ENCODE results near the gene RRP7A.
"Not testable (repeated sequence)": the region's sequence is repeated elsewhere in the genome, so short reads cannot be mapped to it uniquely, and the experiment has no call there.

The RRP7A gene, protein sequence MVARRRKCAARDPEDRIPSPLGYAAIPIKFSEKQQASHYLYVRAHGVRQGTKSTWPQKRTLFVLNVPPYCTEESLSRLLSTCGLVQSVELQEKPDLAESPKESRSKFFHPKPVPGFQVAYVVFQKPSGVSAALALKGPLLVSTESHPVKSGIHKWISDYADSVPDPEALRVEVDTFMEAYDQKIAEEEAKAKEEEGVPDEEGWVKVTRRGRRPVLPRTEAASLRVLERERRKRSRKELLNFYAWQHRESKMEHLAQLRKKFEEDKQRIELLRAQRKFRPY

DNA sequence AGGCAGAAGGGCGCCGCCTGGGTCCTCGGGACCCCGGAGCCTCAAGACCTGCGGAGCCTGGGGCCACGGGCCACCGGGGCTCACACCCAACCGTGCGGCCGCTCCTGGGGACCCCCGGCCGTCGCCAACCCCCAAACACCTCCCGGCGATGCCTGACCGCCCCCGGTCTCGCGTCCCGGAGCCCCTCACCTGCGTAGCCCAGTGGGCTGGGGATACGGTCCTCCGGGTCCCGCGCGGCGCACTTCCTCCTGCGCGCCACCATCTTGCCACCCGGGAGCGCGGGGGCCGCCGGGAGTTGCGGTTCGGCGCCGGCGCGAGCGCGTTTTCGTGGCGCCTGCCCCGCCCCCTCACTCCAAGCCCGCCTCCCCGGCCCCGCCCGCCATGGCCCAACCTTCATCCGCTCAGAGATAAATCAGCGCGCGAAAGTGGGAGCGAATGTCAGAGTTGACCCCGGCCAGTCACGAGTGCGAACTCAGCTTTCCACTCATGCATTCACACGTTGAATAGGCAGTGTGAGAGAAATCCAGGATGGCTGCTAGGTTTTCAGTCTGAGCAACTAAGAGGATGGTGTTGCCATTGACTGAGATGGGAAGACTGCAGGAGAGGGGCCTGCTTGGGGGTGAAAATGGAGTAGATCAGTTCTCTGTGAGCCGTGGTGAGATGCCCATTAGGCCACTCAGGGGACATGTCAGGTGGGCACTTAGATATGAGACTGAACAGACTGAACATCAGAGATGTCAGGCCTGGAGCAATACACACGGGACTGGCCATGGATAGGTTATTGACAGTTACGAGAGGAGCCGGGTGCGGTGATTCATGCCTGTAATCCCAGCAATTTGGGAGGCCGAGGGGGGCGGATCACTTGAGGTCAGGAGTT lies at the start of gene RRP7A:
Gene RRP7A, minus strand, starts transcription at position 272 of the 877 bp plus-strand sequence. Its CDS starts 10 bp downstream, at position 262.
- peaks cover 3% of the 10 kb centered on the region for H3K36me3 Mint-ChIP-seq (ENCODE audit: low read depth)
- H3K4me1 Mint-ChIP-seq (ENCODE audit: low read depth) = peaks cover 8% of the 10 kb centered on the region
- H3K27ac Mint-ChIP-seq = peak within 1 kb of the TSS; percentile 95
- DNase-seq (ENCODE audit: low spot score) = peak; percentile 83
- no peaks in the 10 kb centered on the region for H3K9me3 Mint-ChIP-seq
- no peaks in the 10 kb centered on the region for H3K27me3 Mint-ChIP-seq (ENCODE audit: low read depth)
- peak within 1 kb of the TSS; percentile 98 for H3K4me3 Mint-ChIP-seq

DNA sequence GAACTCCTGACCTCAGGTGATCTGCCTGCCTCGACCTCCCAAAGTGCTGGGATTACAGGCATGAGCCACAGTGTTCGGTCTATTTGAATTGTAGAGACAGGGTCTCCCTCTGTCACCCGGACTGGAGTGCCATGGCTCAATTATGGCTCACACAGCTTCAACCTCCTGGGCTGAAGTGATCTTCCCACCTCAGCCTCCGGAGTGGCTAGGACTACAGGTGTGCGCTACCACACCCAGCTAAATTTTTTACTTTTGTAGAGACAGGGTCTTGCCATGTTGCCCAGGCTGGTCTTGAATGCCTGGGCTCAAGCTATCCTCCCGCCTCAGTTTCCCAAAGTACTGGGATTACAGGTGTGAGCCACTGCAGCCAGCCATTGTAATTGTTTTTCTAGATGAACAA lies 48.4 kb upstream of the RRP7A start:
- H3K9me3 Mint-ChIP-seq; H3K36me3 Mint-ChIP-seq (ENCODE audit: low read depth); H3K4me3 Mint-ChIP-seq; DNase-seq (ENCODE audit: low spot score); H3K4me1 Mint-ChIP-seq (ENCODE audit: low read depth); H3K27me3 Mint-ChIP-seq (ENCODE audit: low read depth); H3K27ac Mint-ChIP-seq: not testable (repeated sequence)

GRCh38 chr22:42565956-42566355 lies 46.4 kb upstream of the RRP7A start:
- Mint-ChIP-seq H3K27me3 (ENCODE audit: low read depth) (no peaks in the 10 kb centered on the region), H3K36me3 (ENCODE audit: low read depth) (peaks cover 7% of the 10 kb centered on the region), H3K27ac (no peak overlapping the region), H3K9me3 (no peaks in the 10 kb centered on the region), H3K4me1 (ENCODE audit: low read depth) (peaks cover 4% of the 10 kb centered on the region), H3K4me3 (no peak overlapping the region)
- no peak for DNase-seq (ENCODE audit: low spot score)

DNA sequence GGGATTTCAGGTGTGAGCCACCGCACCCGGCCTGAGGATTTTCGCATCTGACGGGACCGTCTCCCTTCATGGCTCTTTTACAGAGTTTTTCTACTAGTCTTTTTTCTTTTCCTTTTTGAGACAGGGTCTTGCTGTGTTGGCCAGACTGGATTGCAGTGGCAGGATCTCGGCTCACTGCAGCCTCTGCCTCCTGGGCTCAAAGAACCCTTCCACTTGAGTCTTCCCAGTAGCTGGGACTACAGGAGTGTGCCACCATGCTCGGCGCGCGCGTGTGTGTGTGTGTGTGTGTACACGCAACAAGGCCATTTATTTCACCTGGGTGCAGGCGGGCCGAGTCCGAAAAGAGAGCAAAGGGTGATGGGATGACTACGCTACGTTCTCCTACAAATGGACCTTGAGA lies 45.1 kb upstream of the RRP7A start:
- DNase-seq (ENCODE audit: low spot score) = no peak
- Mint-ChIP-seq H3K9me3 (no peaks in the 10 kb centered on the region), H3K27ac (peak overlapping the region; percentile 52), H3K4me1 (ENCODE audit: low read depth) (peaks cover 4% of the 10 kb centered on the region), H3K27me3 (ENCODE audit: low read depth) (no peaks in the 10 kb centered on the region), H3K4me3 (no peak overlapping the region), H3K36me3 (ENCODE audit: low read depth) (peaks cover 2% of the 10 kb centered on the region)

DNA sequence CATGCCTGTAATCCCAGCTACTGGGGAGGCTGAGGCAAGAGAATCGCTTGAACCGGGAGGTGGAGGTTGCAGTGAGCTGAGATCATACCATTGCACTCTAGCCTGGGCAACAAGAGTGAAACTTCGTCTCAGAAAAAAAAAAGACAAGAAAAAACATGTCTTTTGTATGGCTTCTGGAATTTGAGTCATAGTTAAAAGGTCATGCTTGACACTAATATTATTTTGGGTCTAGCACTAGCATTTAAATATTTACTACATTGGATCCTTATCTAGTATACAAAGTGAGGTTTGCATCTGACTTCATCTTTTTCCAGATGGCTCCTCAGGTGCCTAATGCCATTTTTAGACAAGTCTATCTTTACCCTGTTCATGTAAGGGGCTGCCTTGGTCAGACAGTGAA lies 44.3 kb upstream of the RRP7A start:
- DNase-seq (ENCODE audit: low spot score); H3K27ac Mint-ChIP-seq; H3K9me3 Mint-ChIP-seq; H3K27me3 Mint-ChIP-seq (ENCODE audit: low read depth); H3K36me3 Mint-ChIP-seq (ENCODE audit: low read depth); H3K4me1 Mint-ChIP-seq (ENCODE audit: low read depth); H3K4me3 Mint-ChIP-seq: not testable (repeated sequence)

- no peaks in the 10 kb centered on the region for H3K36me3 Mint-ChIP-seq (ENCODE audit: low read depth)
- no peaks in the 10 kb centered on the region for H3K9me3 Mint-ChIP-seq
- H3K27me3 Mint-ChIP-seq (ENCODE audit: low read depth) = no peaks in the 10 kb centered on the region
- no peak for DNase-seq (ENCODE audit: low spot score)
- H3K4me1 Mint-ChIP-seq (ENCODE audit: low read depth) = peaks cover 4% of the 10 kb centered on the region
- H3K4me3 Mint-ChIP-seq = no peak overlapping the region
- H3K27ac Mint-ChIP-seq = no peak overlapping the region
These were observed 43.1 kb upstream of the RRP7A start for GRCh38 chr22:42562684-42563083.

GRCh38 chr22:42562279-42562678 lies 42.7 kb upstream of the RRP7A start:
- Mint-ChIP-seq H3K27me3 (ENCODE audit: low read depth) (no peaks in the 10 kb centered on the region), H3K4me3 (no peak overlapping the region), H3K27ac (no peak overlapping the region), H3K36me3 (ENCODE audit: low read depth) (no peaks in the 10 kb centered on the region), H3K9me3 (no peaks in the 10 kb centered on the region), H3K4me1 (ENCODE audit: low read depth) (peaks cover 4% of the 10 kb centered on the region)
- no peak for DNase-seq (ENCODE audit: low spot score)

DNA sequence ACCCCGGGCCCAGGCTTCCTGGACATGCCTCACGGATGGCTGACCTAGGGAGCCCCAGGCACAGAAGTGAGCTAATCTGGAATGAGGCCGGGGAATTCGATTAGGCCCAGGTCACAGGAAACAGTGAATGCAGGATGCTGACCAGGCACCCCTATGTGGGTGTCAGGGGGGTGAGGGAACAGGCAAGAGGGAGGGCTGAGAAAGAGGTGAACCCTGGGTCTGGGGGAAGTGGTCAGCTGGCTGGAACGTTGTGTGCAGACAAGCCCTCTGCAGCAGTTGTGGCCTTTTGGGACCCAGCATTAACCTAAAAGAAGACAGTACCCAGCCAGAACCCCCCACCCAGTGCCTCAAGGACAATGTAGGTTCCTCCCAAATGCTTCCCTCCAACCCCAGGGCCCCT lies 42.3 kb upstream of the RRP7A start:
- H3K4me1 Mint-ChIP-seq (ENCODE audit: low read depth) = peaks cover 4% of the 10 kb centered on the region
- no peaks in the 10 kb centered on the region for H3K36me3 Mint-ChIP-seq (ENCODE audit: low read depth)
- H3K4me3 Mint-ChIP-seq = no peak overlapping the region
- no peaks in the 10 kb centered on the region for H3K27me3 Mint-ChIP-seq (ENCODE audit: low read depth)
- no peak for DNase-seq (ENCODE audit: low spot score)
- no peaks in the 10 kb centered on the region for H3K9me3 Mint-ChIP-seq
- H3K27ac Mint-ChIP-seq = no peak overlapping the region

GRCh38 chr22:42560781-42561180 lies 41.2 kb upstream of the RRP7A start:
- no peak for DNase-seq (ENCODE audit: low spot score)
- Mint-ChIP-seq H3K27me3 (ENCODE audit: low read depth) (no peaks in the 10 kb centered on the region), H3K36me3 (ENCODE audit: low read depth) (no peaks in the 10 kb centered on the region), H3K9me3 (no peaks in the 10 kb centered on the region), H3K4me1 (ENCODE audit: low read depth) (peaks cover 4% of the 10 kb centered on the region), H3K27ac (peak overlapping the region; percentile 8), H3K4me3 (no peak overlapping the region)

- H3K4me3 Mint-ChIP-seq = no peak overlapping the region
- DNase-seq (ENCODE audit: low spot score) = no peak
- no peaks in the 10 kb centered on the region for H3K27me3 Mint-ChIP-seq (ENCODE audit: low read depth)
- H3K27ac Mint-ChIP-seq = no peak overlapping the region
- H3K36me3 Mint-ChIP-seq (ENCODE audit: low read depth) = no peaks in the 10 kb centered on the region
- peaks cover 4% of the 10 kb centered on the region for H3K4me1 Mint-ChIP-seq (ENCODE audit: low read depth)
- H3K9me3 Mint-ChIP-seq = no peaks in the 10 kb centered on the region
These were observed 40.8 kb upstream of the RRP7A start for GRCh38 chr22:42560381-42560780.

DNA sequence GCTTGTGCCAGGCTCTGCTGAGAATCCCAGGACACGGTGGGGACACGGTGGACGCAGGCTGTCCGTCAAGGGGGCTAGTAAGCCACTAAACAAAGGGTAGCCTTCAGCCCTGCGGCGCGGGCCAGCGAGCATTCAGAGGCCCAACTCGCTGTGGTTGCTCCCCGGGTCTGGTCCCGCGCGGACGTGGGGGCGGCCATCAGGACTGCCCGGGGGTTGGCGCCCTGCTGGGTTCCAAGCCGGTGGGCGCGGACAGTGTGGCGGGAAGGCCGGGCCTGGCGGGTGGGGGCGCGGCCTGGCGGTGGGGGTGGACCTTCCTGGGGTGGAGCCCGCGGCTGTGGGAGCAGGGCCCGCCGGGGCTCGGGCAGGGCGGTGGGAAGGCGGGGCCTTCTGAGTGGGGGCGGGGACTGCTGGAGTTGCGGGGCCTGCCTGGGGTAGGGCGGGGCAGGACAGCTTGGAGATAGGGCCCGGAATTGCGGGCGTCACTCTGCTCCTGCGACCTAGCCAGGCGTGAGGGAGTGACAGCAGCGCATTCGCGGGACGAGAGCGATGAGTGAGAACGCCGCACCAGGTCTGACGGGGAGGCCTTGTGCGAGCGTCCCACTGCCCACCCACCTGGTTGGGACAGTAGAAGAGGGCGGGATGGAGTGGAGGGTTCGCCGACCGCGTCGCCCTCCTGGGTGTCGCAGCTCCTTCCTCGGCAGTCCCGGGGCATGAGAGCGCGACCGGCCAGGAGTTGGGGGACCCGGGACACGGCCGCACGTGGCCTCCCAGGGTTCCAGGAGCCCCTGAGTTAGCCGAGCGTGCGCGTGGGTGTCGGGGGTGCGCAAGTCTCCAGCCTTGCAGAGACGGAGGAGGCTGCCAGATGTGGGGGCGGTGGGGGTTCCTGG lies 34.1 kb upstream of the RRP7A start, which contains the start of gene SERHL2:
Gene SERHL2, plus strand, starts transcription at position 482 of the 887 bp plus-strand sequence. Its CDS starts 65 bp downstream, at position 547.
- H3K27ac Mint-ChIP-seq = peak within 1 kb of the TSS; percentile 52
- no peaks in the 10 kb centered on the region for H3K36me3 Mint-ChIP-seq (ENCODE audit: low read depth)
- peaks cover 3% of the 10 kb centered on the region for H3K27me3 Mint-ChIP-seq (ENCODE audit: low read depth)
- no peaks in the 10 kb centered on the region for H3K9me3 Mint-ChIP-seq
- DNase-seq (ENCODE audit: low spot score) = peak; percentile 86
- H3K4me3 Mint-ChIP-seq = peak within 1 kb of the TSS; percentile 82
- peaks cover 18% of the 10 kb centered on the region for H3K4me1 Mint-ChIP-seq (ENCODE audit: low read depth)

GRCh38 chr22:42552294-42552647 lies 32.7 kb upstream of the RRP7A start:
- H3K4me3 Mint-ChIP-seq = peak overlapping the region; percentile 63
- H3K27me3 Mint-ChIP-seq (ENCODE audit: low read depth); H3K36me3 Mint-ChIP-seq (ENCODE audit: low read depth); DNase-seq (ENCODE audit: low spot score); H3K9me3 Mint-ChIP-seq: not testable (repeated sequence)
- peak overlapping the region; percentile 76 for H3K27ac Mint-ChIP-seq
- H3K4me1 Mint-ChIP-seq (ENCODE audit: low read depth) = peaks cover 18% of the 10 kb centered on the region

DNA sequence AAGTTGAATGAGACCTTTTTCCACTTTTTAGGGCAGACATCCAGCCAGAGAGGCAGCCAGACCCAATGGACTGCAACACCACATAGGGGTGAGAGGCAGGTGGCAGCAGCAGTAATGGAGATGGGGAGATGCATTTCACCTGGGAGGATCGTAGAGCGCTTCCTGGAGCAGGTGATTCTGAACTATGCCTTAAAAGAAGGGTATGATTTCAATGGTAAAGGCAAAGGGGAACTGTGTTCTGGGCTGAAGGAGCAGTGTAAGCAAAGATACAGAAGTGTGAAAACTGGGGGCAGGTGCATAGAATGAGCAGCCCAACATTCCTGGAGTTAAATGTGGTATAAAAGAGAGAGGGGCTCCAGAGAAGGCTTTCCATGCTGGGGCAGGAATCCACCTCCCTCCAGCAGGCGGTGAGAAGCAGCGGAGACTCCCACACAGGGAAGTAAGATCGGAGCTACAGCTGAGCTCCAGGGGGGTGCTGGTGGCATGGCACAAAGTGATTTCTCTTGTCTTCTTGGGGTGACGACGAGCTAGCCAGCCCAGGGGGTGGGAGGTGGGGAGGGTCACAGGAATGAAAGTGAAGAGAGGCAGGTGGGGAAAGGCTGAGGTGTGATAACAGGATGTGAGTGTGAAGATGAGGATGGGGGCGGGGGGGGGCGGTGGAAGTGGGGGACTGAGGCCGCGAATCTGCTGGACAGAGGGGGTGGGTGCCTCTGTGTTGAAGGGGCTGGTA lies 29.9 kb upstream of the RRP7A start:
- DNase-seq (ENCODE audit: low spot score) = no peak
- no peaks in the 10 kb centered on the region for H3K36me3 Mint-ChIP-seq (ENCODE audit: low read depth)
- H3K4me3 Mint-ChIP-seq = no peak overlapping the region
- no peaks in the 10 kb centered on the region for H3K9me3 Mint-ChIP-seq
- H3K4me1 Mint-ChIP-seq (ENCODE audit: low read depth) = peaks cover 18% of the 10 kb centered on the region
- H3K27me3 Mint-ChIP-seq (ENCODE audit: low read depth) = peaks cover 5% of the 10 kb centered on the region
- no peak overlapping the region for H3K27ac Mint-ChIP-seq

All from T-helper 2 cell treated with Interferon-gamma antibody and Interleukin-4, amounts not matched to agents 5 μg/mL and 100 μg/mL, for 36 hours (primary cell).